B cell (primary cell): ENCODE results near the gene IPMK. TPM values are rescaled to one million over a fixed set of nuclear protein-coding genes. Genes with fewer than 3 reads are reported as not detected.

Source experiments
- ATAC-seq: fragments of 200-7000 bp; cut with Tn5 transposase; one replicate; pipeline ENCODE4 v1.10.0; 2021; ENCODE audit warnings: low read depth, mild to moderate bottlenecking, moderate number of reproducible peaks, moderate library complexity
- CTCF ChIA-PET: fragments of 350-600 bp; sonication (Branson Sonifier 250); formaldehyde crosslinking; loops from one replicate; lab custom pipeline; 2021; ENCODE audit warnings: antibody characterized with exemption, inconsistent platforms; lab: Charles Lee
- POLR2A ChIA-PET: fragments of 350-600 bp; sonication (Branson Sonifier 250); formaldehyde crosslinking; loops from one replicate; lab custom pipeline; 2021; ENCODE audit warnings: antibody characterized with exemption; lab: Charles Lee
- DNase-seq: peaks from one replicate; pipeline ENCODE4 v3.0.0; 2013
- H2AFZ ChIP-seq: 2 replicates; pipeline ENCODE4 v1.6.1; 2012; ENCODE audit warnings: mild to moderate bottlenecking, low read depth, low read length; ENCODE audit not compliant: insufficient read depth, poor library complexity, severe bottlenecking
- H3K27ac ChIP-seq, 2 donors: 1 replicate in 1 of 2; 2 replicates in 1 of 2; pipeline ENCODE4 v1.5.1; 2012 to 2013; ENCODE audit warnings: low read length in 2 of 2, mild to moderate bottlenecking in 2 of 2, moderate library complexity in 1 of 2
- H3K27me3 ChIP-seq, 4 experiments: fragments of 200-600 bp in 1 of 4; sonication (generic) in 1 of 4; replicated peaks in 1 of 4; 1 replicate in 2 of 4; 2 replicates in 2 of 4; pipeline versions ENCODE4 v1.6.1 to v1.7.0; 2013 to 2016; ENCODE audit warnings: low read length in 3 of 4, mild to moderate bottlenecking in 2 of 4, mixed read lengths in 1 of 4, moderate library complexity in 1 of 4; ENCODE audit not compliant: insufficient read depth in 4 of 4, control insufficient read depth in 3 of 4; ENCODE audit errors: control extremely low read depth in 1 of 4
- H3K36me3 ChIP-seq, 2 experiments: replicated peaks in 1 of 2; 1 replicate in 1 of 2; 2 replicates in 1 of 2; pipeline versions ENCODE4 v1.6.1 to v1.7.1; 2013; ENCODE audit warnings: low read length in 1 of 2; ENCODE audit not compliant: insufficient read depth in 2 of 2, control insufficient read depth in 1 of 2; ENCODE audit errors: control extremely low read depth in 1 of 2, extremely low read depth in 1 of 2
- H3K4me1 ChIP-seq, 2 donors: fragments of 200-600 bp in 1 of 2; sonication (generic) in 1 of 2; 1 replicate in 1 of 2; 2 replicates in 1 of 2; pipeline versions ENCODE4 v1.5.1 to v1.6.1; 2013 to 2017; ENCODE audit warnings: low read length in 2 of 2; ENCODE audit not compliant: control insufficient read depth in 2 of 2, insufficient read depth in 2 of 2
- H3K4me2 ChIP-seq: replicated peaks from 2 replicates; pipeline ENCODE3; 2012; ENCODE audit warnings: mild to moderate bottlenecking, low read depth, low read length; ENCODE audit not compliant: poor library complexity, severe bottlenecking
- H3K4me3 ChIP-seq, 5 experiments: fragments of 200-600 bp in 1 of 5; sonication (generic) in 1 of 5; 1 replicate in 3 of 5; 2 replicates in 2 of 5; pipeline versions ENCODE4 v1.5.1 to v1.7.0; 2011 to 2016; ENCODE audit warnings: low read length in 4 of 5, mild to moderate bottlenecking in 4 of 5, low read depth in 2 of 5, control low read depth in 1 of 5, moderate library complexity in 1 of 5; ENCODE audit not compliant: insufficient read depth in 1 of 5; ENCODE audit errors: control extremely low read depth in 1 of 5, extremely low read depth in 1 of 5
- H3K79me2 ChIP-seq: fragments of 200-600 bp; sonication (generic); one replicate; pipeline ENCODE4 v1.6.0; 2016; ENCODE audit warnings: low read length; ENCODE audit not compliant: control insufficient read depth, insufficient read depth
- H3K9ac ChIP-seq: fragments of 200-600 bp; sonication (generic); 2 replicates; pipeline ENCODE4 v1.6.1; 2017; ENCODE audit warnings: mild to moderate bottlenecking, low read length, moderate library complexity
- H3K9me3 ChIP-seq, 3 donors: one replicate each; pipeline versions ENCODE4 v1.6.1 to v1.7.1; 2013; ENCODE audit warnings: low read length in 2 of 3; ENCODE audit not compliant: control insufficient read depth in 2 of 3, insufficient read depth in 1 of 3; ENCODE audit errors: control extremely low read depth in 1 of 3
- H4K20me1 ChIP-seq: 2 replicates; pipeline ENCODE4 v1.6.0; 2012; ENCODE audit warnings: mild to moderate bottlenecking, low read length; ENCODE audit not compliant: insufficient read depth, control insufficient read depth, poor library complexity, severe bottlenecking
- H3K27ac Mint-ChIP-seq: one replicate; pipeline ENCODE4 v1.8.0; 2021; ENCODE audit warnings: mixed read lengths
- H3K27me3 Mint-ChIP-seq: one replicate; pipeline ENCODE4 v1.8.0; 2021; ENCODE audit warnings: mixed read lengths
- H3K4me1 Mint-ChIP-seq: one replicate; pipeline ENCODE4 v1.8.0; 2021; ENCODE audit warnings: mixed read lengths
- H3K4me3 Mint-ChIP-seq: one replicate; pipeline ENCODE4 v1.8.0; 2021; ENCODE audit warnings: mixed read lengths
- H3K9me3 Mint-ChIP-seq: one replicate; pipeline ENCODE4 v1.8.0; 2022; ENCODE audit warnings: mixed read lengths; ENCODE audit not compliant: insufficient read depth
- EZH2 ChIP-seq: IDR thresholded peaks from 2 replicates; pipeline ENCODE4 v1.6.1; 2012; ENCODE audit warnings: borderline replicate concordance, low read depth, mild to moderate bottlenecking, moderate library complexity, low read length; ENCODE audit not compliant: insufficient read depth, poor library complexity, severe bottlenecking
- WGBS: methylation state at CpG from one replicate; pipeline ENCODE4 v1.1.5; 2013; ENCODE audit warnings: missing lambda C conversion rate; ENCODE audit not compliant: insufficient coverage; 5-methylcytosine and 5-hydroxymethylcytosine counted together
- intact Hi-C: fragments of 100-400 bp; cut with micrococcal nuclease; formaldehyde crosslinking; loops from one replicate; pipeline ENCODE4 v1.10.0; 2022
- polyA plus RNA-seq: library from polyadenylated mRNA; depleted of rRNA; stranded (reverse); fragments of >200 nt; gene quantifications from 2 replicates; pipeline ENCODE4 v1.2.3, GENCODE V29; 2012
- total RNA-seq, 2 donors: library from RNA; stranded (reverse); fragments of 120-200 nt in 1 of 2; gene quantifications; 1 replicate in 1 of 2; 2 replicates in 1 of 2; pipeline versions ENCODE4 v1.2.3 to v1.2.4, GENCODE V29; 2013 to 2022
- TF ChIP-seq, protein P1 (sequence below): fragments of 200-600 bp; IDR thresholded peaks from one replicate; pipeline ENCODE4 v1.8.0; 2022; ENCODE audit warnings: antibody characterized with exemption, mild to moderate bottlenecking

IPMK gene
- total and polyA plus RNA-seq, 2 donors (not counting 1 experiment from before 2014, with no cell fraction given): 1.9 to 8.6 TPM

DNA sequence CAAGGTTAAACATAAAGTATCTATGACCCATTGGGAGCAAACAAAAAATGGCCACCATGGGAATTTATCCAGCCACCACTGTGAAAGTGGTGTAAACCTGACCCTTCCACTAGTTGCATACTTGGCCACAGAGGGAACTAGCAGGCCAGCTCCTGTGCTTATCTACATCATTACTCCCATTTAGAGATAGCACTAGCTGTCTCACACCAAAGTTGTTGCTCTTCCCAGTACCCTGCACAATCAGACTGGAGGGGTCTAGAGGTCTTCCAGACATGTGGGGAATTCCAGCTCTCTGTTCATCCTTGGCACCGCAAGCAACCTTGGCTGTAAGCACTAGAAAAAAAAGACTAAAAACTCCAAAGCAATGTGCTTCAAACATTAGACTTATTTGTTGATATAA, 113.9 kb downstream of the IPMK start:
- WGBS: no CpG with 5 or more reads among the region's 1 CpG
- Histone ChIP-seq H3K4me2 (no peak overlapping the region), H3K36me3 (no peaks in the 10 kb centered on the region), H3K27ac (no peak overlapping the region), H3K9me3 (no peaks in the 10 kb centered on the region), H2AFZ (no peak overlapping the region), H3K79me2 (no peaks in the 10 kb centered on the region), H3K4me3 (no peak overlapping the region), H4K20me1 (no peaks in the 10 kb centered on the region), H3K9ac (no peak overlapping the region), H3K27me3 (peaks cover 0 to 3% (median under 1%) of the 10 kb centered on the region in 4 experiments), H3K4me1 (no peaks in the 10 kb centered on the region)
- H3K4me3 Mint-ChIP-seq: no peak overlapping the region
- DNase-seq (no peak), ATAC-seq (no peak)
- intact Hi-C loops: no loop called here
- TF ChIP-seq EZH2: no peak
- TF ChIP-seq, protein P1, sequence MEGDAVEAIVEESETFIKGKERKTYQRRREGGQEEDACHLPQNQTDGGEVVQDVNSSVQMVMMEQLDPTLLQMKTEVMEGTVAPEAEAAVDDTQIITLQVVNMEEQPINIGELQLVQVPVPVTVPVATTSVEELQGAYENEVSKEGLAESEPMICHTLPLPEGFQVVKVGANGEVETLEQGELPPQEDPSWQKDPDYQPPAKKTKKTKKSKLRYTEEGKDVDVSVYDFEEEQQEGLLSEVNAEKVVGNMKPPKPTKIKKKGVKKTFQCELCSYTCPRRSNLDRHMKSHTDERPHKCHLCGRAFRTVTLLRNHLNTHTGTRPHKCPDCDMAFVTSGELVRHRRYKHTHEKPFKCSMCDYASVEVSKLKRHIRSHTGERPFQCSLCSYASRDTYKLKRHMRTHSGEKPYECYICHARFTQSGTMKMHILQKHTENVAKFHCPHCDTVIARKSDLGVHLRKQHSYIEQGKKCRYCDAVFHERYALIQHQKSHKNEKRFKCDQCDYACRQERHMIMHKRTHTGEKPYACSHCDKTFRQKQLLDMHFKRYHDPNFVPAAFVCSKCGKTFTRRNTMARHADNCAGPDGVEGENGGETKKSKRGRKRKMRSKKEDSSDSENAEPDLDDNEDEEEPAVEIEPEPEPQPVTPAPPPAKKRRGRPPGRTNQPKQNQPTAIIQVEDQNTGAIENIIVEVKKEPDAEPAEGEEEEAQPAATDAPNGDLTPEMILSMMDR: no peak
- ChIA-PET CTCF (interaction anchor here (3.5 kb wide), 1 partner anchor 138 kb away, joined by 18 read pairs; no protein-coding TSS in a partner anchor), POLR2A (no interaction called here)
- H3K4me1 Mint-ChIP-seq: no peaks in the 10 kb centered on the region
- no peak overlapping the region for H3K27ac Mint-ChIP-seq
- peaks cover 27% of the 10 kb centered on the region for H3K27me3 Mint-ChIP-seq
- H3K9me3 Mint-ChIP-seq: no peaks in the 10 kb centered on the region

DNA sequence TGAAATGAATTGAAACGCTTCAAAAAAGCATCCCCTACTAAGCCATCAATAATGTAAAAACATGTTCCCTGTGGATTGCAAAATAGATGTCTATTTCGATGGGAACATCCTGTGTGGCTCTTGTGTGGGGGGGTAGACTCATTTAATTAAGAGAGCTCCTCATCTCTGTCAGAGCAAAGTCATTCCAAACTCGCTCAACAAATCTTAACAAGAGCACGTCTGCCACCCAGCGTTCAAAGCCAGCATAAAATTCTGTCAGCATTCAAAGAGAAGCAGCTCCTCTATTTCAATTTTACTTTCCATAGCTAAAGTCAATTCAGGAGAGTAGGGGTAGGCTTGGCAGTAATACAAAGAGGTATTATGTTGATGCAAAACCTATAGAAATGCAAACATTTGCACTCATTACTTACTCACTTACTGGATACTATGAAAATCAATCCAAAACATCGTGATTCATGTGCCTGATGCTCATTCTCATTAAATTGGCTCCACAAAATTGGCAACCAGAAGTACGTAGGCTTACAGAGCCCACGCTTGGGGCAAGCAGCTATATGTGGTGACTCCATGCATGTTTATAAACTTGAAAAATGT, 114.9 kb downstream of the IPMK start:
- no peaks in the 10 kb centered on the region for H3K9me3 Mint-ChIP-seq

More for the DNA sequence above, 114.9 kb downstream of the IPMK start:
- Mint-ChIP-seq H3K27me3 (peaks cover 23% of the 10 kb centered on the region), H3K4me1 (no peaks in the 10 kb centered on the region), H3K4me3 (no peak overlapping the region), H3K27ac (no peak overlapping the region)
- no peaks in the 10 kb centered on the region for H3K9me3 ChIP-seq
- ChIA-PET CTCF (interaction anchor here (0.6 to 3.5 kb wide), 5 partner anchors 14 to 545 kb away, joined by 3 to 18 read pairs (median 3); no protein-coding TSS in a partner anchor), POLR2A (no interaction called here)
- no peaks in the 10 kb centered on the region for H3K79me2 ChIP-seq
- H3K9ac ChIP-seq: no peak overlapping the region
- no peaks in the 10 kb centered on the region for H4K20me1 ChIP-seq
- no peaks in the 10 kb centered on the region for H3K4me1 ChIP-seq
- WGBS: no CpG with 5 or more reads among the region's 8 CpGs
- H3K4me3 ChIP-seq: no peak overlapping the region
- H3K27me3 ChIP-seq: peaks cover 0 to 3% (median 0%) of the 10 kb centered on the region in 4 experiments
- ATAC-seq: no peak
- no peak overlapping the region for H3K4me2 ChIP-seq
- H3K36me3 ChIP-seq: no peaks in the 10 kb centered on the region
- peak; percentile 22 for DNase-seq
- no peak overlapping the region for H2AFZ ChIP-seq
- TF ChIP-seq, protein P1: peak; percentile 55
- no peak for TF ChIP-seq EZH2
- intact Hi-C loops: no loop called here
- H3K27ac ChIP-seq: no peak overlapping the region
